B cell (primary cell): ENCODE data around the gene MED27. TPM values are rescaled to one million over a fixed set of nuclear protein-coding genes. Genes with fewer than 3 reads are reported as not detected.

Experiments
- ATAC-seq: fragments of 200-7000 bp; cut with Tn5 transposase; one replicate; pipeline ENCODE4 v1.10.0; 2021; ENCODE audit warnings: low read depth, mild to moderate bottlenecking, moderate number of reproducible peaks, moderate library complexity
- CTCF ChIA-PET: fragments of 350-600 bp; sonication (Branson Sonifier 250); formaldehyde crosslinking; loops from one replicate; lab custom pipeline; 2021; ENCODE audit warnings: antibody characterized with exemption, inconsistent platforms; lab: Charles Lee
- POLR2A ChIA-PET: fragments of 350-600 bp; sonication (Branson Sonifier 250); formaldehyde crosslinking; loops from one replicate; lab custom pipeline; 2021; ENCODE audit warnings: antibody characterized with exemption; lab: Charles Lee
- DNase-seq: peaks from one replicate; pipeline ENCODE4 v3.0.0; 2013
- H2AFZ ChIP-seq: 2 replicates; pipeline ENCODE4 v1.6.1; 2012; ENCODE audit warnings: mild to moderate bottlenecking, low read depth, low read length; ENCODE audit not compliant: insufficient read depth, poor library complexity, severe bottlenecking
- H3K27ac ChIP-seq, 2 donors: 1 replicate in 1 of 2; 2 replicates in 1 of 2; pipeline ENCODE4 v1.5.1; 2012 to 2013; ENCODE audit warnings: low read length in 2 of 2, mild to moderate bottlenecking in 2 of 2, moderate library complexity in 1 of 2
- H3K27me3 ChIP-seq, 4 experiments: fragments of 200-600 bp in 1 of 4; sonication (generic) in 1 of 4; replicated peaks in 1 of 4; 1 replicate in 2 of 4; 2 replicates in 2 of 4; pipeline versions ENCODE4 v1.6.1 to v1.7.0; 2013 to 2016; ENCODE audit warnings: low read length in 3 of 4, mild to moderate bottlenecking in 2 of 4, mixed read lengths in 1 of 4, moderate library complexity in 1 of 4; ENCODE audit not compliant: insufficient read depth in 4 of 4, control insufficient read depth in 3 of 4; ENCODE audit errors: control extremely low read depth in 1 of 4
- H3K36me3 ChIP-seq, 2 experiments: replicated peaks in 1 of 2; 1 replicate in 1 of 2; 2 replicates in 1 of 2; pipeline versions ENCODE4 v1.6.1 to v1.7.1; 2013; ENCODE audit warnings: low read length in 1 of 2; ENCODE audit not compliant: insufficient read depth in 2 of 2, control insufficient read depth in 1 of 2; ENCODE audit errors: control extremely low read depth in 1 of 2, extremely low read depth in 1 of 2
- H3K4me1 ChIP-seq, 2 donors: fragments of 200-600 bp in 1 of 2; sonication (generic) in 1 of 2; 1 replicate in 1 of 2; 2 replicates in 1 of 2; pipeline versions ENCODE4 v1.5.1 to v1.6.1; 2013 to 2017; ENCODE audit warnings: low read length in 2 of 2; ENCODE audit not compliant: control insufficient read depth in 2 of 2, insufficient read depth in 2 of 2
- H3K4me2 ChIP-seq: replicated peaks from 2 replicates; pipeline ENCODE3; 2012; ENCODE audit warnings: mild to moderate bottlenecking, low read depth, low read length; ENCODE audit not compliant: poor library complexity, severe bottlenecking
- H3K4me3 ChIP-seq, 5 experiments: fragments of 200-600 bp in 1 of 5; sonication (generic) in 1 of 5; 1 replicate in 3 of 5; 2 replicates in 2 of 5; pipeline versions ENCODE4 v1.5.1 to v1.7.0; 2011 to 2016; ENCODE audit warnings: low read length in 4 of 5, mild to moderate bottlenecking in 4 of 5, low read depth in 2 of 5, control low read depth in 1 of 5, moderate library complexity in 1 of 5; ENCODE audit not compliant: insufficient read depth in 1 of 5; ENCODE audit errors: control extremely low read depth in 1 of 5, extremely low read depth in 1 of 5
- H3K79me2 ChIP-seq: fragments of 200-600 bp; sonication (generic); one replicate; pipeline ENCODE4 v1.6.0; 2016; ENCODE audit warnings: low read length; ENCODE audit not compliant: control insufficient read depth, insufficient read depth
- H3K9ac ChIP-seq: fragments of 200-600 bp; sonication (generic); 2 replicates; pipeline ENCODE4 v1.6.1; 2017; ENCODE audit warnings: mild to moderate bottlenecking, low read length, moderate library complexity
- H3K9me3 ChIP-seq, 3 donors: one replicate each; pipeline versions ENCODE4 v1.6.1 to v1.7.1; 2013; ENCODE audit warnings: low read length in 2 of 3; ENCODE audit not compliant: control insufficient read depth in 2 of 3, insufficient read depth in 1 of 3; ENCODE audit errors: control extremely low read depth in 1 of 3
- H4K20me1 ChIP-seq: 2 replicates; pipeline ENCODE4 v1.6.0; 2012; ENCODE audit warnings: mild to moderate bottlenecking, low read length; ENCODE audit not compliant: insufficient read depth, control insufficient read depth, poor library complexity, severe bottlenecking
- H3K27ac Mint-ChIP-seq: one replicate; pipeline ENCODE4 v1.8.0; 2021; ENCODE audit warnings: mixed read lengths
- H3K27me3 Mint-ChIP-seq: one replicate; pipeline ENCODE4 v1.8.0; 2021; ENCODE audit warnings: mixed read lengths
- H3K4me1 Mint-ChIP-seq: one replicate; pipeline ENCODE4 v1.8.0; 2021; ENCODE audit warnings: mixed read lengths
- H3K4me3 Mint-ChIP-seq: one replicate; pipeline ENCODE4 v1.8.0; 2021; ENCODE audit warnings: mixed read lengths
- H3K9me3 Mint-ChIP-seq: one replicate; pipeline ENCODE4 v1.8.0; 2022; ENCODE audit warnings: mixed read lengths; ENCODE audit not compliant: insufficient read depth
- EZH2 ChIP-seq: IDR thresholded peaks from 2 replicates; pipeline ENCODE4 v1.6.1; 2012; ENCODE audit warnings: borderline replicate concordance, low read depth, mild to moderate bottlenecking, moderate library complexity, low read length; ENCODE audit not compliant: insufficient read depth, poor library complexity, severe bottlenecking
- WGBS: methylation state at CpG from one replicate; pipeline ENCODE4 v1.1.5; 2013; ENCODE audit warnings: missing lambda C conversion rate; ENCODE audit not compliant: insufficient coverage; 5-methylcytosine and 5-hydroxymethylcytosine counted together
- intact Hi-C: fragments of 100-400 bp; cut with micrococcal nuclease; formaldehyde crosslinking; loops from one replicate; pipeline ENCODE4 v1.10.0; 2022
- polyA plus RNA-seq: library from polyadenylated mRNA; depleted of rRNA; stranded (reverse); fragments of >200 nt; gene quantifications from 2 replicates; pipeline ENCODE4 v1.2.3, GENCODE V29; 2012
- total RNA-seq, 2 donors: library from RNA; stranded (reverse); fragments of 120-200 nt in 1 of 2; gene quantifications; 1 replicate in 1 of 2; 2 replicates in 1 of 2; pipeline versions ENCODE4 v1.2.3 to v1.2.4, GENCODE V29; 2013 to 2022
- TF ChIP-seq, protein P1 (sequence below): fragments of 200-600 bp; IDR thresholded peaks from one replicate; pipeline ENCODE4 v1.8.0; 2022; ENCODE audit warnings: antibody characterized with exemption, mild to moderate bottlenecking

The MED27 gene
- total and polyA plus RNA-seq, 2 donors (not counting 1 experiment from before 2014, with no cell fraction given): 17.4 to 17.7 TPM

DNA sequence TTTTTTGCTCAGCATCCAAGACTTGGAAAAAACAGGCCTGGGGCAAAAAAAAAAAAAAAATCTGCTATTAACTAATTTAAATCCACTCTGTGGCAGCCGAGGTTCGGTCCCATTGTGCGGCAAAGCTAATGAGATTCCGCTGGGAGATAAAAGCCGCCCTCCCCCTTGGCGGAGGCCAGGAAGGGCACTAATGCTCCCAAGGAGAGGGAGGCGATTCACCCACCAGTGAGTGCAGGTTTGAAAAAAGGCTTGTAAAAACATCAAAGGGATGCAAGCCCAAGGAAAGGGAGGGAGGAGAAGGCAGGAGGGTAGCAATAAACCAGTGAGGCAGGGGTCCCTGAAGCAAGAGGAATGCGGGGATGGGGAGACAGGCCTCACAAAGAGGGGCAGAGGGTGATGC, 210.3 kb downstream of the MED27 start:
- WGBS: 100% methylated on average over 3 of the region's 8 CpGs
- no peaks in the 10 kb centered on the region for H3K4me1 Mint-ChIP-seq
- no peak for ATAC-seq
- intact Hi-C loops: no loop called here
- H3K9ac ChIP-seq: no peak overlapping the region
- no peak overlapping the region for H3K4me3 ChIP-seq
- H3K9me3 Mint-ChIP-seq: no peaks in the 10 kb centered on the region
- no peaks in the 10 kb centered on the region for H4K20me1 ChIP-seq
- no peak overlapping the region for H3K27ac Mint-ChIP-seq
- H3K27me3 Mint-ChIP-seq: no peaks in the 10 kb centered on the region
- no peak for TF ChIP-seq EZH2
- TF ChIP-seq, protein P1, sequence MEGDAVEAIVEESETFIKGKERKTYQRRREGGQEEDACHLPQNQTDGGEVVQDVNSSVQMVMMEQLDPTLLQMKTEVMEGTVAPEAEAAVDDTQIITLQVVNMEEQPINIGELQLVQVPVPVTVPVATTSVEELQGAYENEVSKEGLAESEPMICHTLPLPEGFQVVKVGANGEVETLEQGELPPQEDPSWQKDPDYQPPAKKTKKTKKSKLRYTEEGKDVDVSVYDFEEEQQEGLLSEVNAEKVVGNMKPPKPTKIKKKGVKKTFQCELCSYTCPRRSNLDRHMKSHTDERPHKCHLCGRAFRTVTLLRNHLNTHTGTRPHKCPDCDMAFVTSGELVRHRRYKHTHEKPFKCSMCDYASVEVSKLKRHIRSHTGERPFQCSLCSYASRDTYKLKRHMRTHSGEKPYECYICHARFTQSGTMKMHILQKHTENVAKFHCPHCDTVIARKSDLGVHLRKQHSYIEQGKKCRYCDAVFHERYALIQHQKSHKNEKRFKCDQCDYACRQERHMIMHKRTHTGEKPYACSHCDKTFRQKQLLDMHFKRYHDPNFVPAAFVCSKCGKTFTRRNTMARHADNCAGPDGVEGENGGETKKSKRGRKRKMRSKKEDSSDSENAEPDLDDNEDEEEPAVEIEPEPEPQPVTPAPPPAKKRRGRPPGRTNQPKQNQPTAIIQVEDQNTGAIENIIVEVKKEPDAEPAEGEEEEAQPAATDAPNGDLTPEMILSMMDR: no peak
- no peak for DNase-seq
- no peak overlapping the region for H3K4me2 ChIP-seq
- H3K27me3 ChIP-seq: no peaks in the 10 kb centered on the region
- POLR2A ChIA-PET: no interaction called here
- no peaks in the 10 kb centered on the region for H3K79me2 ChIP-seq
- peaks cover 0 to 2% of the 10 kb centered on the region in 2 experiments for H3K36me3 ChIP-seq
- no peak overlapping the region for H3K27ac ChIP-seq
- no peak overlapping the region for H2AFZ ChIP-seq
- no peaks in the 10 kb centered on the region for H3K9me3 ChIP-seq
- H3K4me3 Mint-ChIP-seq: no peak overlapping the region
- no peaks in the 10 kb centered on the region for H3K4me1 ChIP-seq
- CTCF ChIA-PET: no interaction called here

DNA sequence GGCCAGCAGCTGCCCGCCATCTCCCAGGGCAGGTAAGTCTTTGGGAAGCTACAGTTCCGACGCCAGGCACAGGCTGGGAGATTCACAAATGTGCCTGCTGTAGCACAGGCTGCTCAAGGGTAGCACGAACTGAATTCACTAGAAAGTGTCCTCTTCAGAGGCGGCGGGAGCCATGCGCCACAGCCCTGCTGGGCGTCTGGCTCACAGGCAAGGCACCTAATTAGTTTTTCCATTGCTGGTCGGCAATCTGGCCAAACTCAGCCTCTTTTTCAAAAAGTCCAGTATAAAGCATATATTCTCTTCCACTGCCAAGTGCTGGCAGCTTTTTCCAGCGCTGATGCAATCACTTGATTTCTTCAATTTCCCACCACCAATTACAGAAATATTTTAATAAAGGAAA, 210.9 kb downstream of the MED27 start:
- intact Hi-C loops: no loop called here
- Histone ChIP-seq H3K27me3 (no peaks in the 10 kb centered on the region), H3K9ac (no peak overlapping the region), H3K36me3 (peaks cover 0 to 2% of the 10 kb centered on the region in 2 experiments), H3K27ac (no peak overlapping the region), H3K4me2 (no peak overlapping the region), H2AFZ (no peak overlapping the region), H4K20me1 (no peaks in the 10 kb centered on the region), H3K79me2 (no peaks in the 10 kb centered on the region), H3K4me1 (no peaks in the 10 kb centered on the region), H3K4me3 (no peak overlapping the region), H3K9me3 (no peaks in the 10 kb centered on the region)
- ChIA-PET POLR2A (no interaction called here), CTCF (no interaction called here)
- Mint-ChIP-seq H3K4me1 (no peaks in the 10 kb centered on the region), H3K9me3 (no peaks in the 10 kb centered on the region), H3K27me3 (no peaks in the 10 kb centered on the region), H3K27ac (no peak overlapping the region), H3K4me3 (no peak overlapping the region)
- TF ChIP-seq, protein P1: no peak
- no peak for TF ChIP-seq EZH2
- ATAC-seq: no peak
- no peak for DNase-seq
- 98% methylated on average over 10 of the region's 10 CpGs for WGBS
